ENCODE data around the gene PRLR.

The PRLR gene

DNA sequence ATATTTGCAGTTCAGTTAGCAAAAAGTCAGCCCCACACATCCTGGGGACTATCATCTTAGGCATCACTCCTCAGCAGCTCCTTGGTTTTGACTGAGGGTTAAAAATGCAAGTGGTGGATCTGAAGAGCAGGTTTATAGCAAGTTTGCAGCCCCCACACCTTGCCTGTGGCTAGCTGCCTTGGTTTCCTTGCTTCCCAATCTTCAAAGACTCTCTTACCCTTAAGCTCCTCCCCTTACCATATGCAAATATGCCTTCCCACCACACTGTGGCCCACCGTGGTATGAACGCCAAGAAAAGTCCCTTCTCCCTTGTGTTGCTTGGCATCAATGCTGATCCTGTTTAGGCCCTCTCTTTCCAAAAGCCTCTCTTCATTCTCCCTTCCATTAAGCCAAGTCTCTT is 137.6 kb downstream of the PRLR start:
- Histone ChIP-seq H3K9me3 (ENCODE audit: control insufficient read depth, insufficient read depth, low read length) (no peaks in the 10 kb centered on the region), H3K4me1 (ENCODE audit: insufficient read depth, low read length) (no peaks in the 10 kb centered on the region), H3K9ac (ENCODE audit: low read depth, low read length) (no peak overlapping the region), H3K36me3 (ENCODE audit: insufficient read depth, low read length) (no peaks in the 10 kb centered on the region)

DNA sequence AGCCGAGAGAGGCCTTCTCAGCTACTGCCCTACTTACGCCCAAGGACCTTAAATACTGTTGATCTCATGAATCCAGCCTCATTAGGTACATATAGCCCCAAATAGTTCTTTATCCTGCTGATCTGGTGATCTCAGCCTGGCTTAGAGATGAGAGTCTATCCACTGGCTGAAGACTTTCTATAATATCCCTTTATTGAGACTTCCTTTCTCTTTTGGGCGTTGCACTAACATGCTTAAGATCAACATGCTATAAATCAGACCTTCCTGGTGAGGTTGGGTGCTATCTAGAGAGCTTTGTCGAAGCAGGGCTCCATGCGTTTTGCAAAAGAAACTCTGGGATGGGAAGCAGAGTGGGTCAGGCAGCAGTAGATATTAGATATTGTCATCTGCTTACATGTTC is 138.6 kb downstream of the PRLR start:
- Histone ChIP-seq H3K9me3 (ENCODE audit: control insufficient read depth, insufficient read depth, low read length) (no peaks in the 10 kb centered on the region), H3K4me1 (ENCODE audit: insufficient read depth, low read length) (no peaks in the 10 kb centered on the region), H3K36me3 (ENCODE audit: insufficient read depth, low read length) (no peaks in the 10 kb centered on the region), H3K9ac (ENCODE audit: low read depth, low read length) (no peak overlapping the region)

DNA sequence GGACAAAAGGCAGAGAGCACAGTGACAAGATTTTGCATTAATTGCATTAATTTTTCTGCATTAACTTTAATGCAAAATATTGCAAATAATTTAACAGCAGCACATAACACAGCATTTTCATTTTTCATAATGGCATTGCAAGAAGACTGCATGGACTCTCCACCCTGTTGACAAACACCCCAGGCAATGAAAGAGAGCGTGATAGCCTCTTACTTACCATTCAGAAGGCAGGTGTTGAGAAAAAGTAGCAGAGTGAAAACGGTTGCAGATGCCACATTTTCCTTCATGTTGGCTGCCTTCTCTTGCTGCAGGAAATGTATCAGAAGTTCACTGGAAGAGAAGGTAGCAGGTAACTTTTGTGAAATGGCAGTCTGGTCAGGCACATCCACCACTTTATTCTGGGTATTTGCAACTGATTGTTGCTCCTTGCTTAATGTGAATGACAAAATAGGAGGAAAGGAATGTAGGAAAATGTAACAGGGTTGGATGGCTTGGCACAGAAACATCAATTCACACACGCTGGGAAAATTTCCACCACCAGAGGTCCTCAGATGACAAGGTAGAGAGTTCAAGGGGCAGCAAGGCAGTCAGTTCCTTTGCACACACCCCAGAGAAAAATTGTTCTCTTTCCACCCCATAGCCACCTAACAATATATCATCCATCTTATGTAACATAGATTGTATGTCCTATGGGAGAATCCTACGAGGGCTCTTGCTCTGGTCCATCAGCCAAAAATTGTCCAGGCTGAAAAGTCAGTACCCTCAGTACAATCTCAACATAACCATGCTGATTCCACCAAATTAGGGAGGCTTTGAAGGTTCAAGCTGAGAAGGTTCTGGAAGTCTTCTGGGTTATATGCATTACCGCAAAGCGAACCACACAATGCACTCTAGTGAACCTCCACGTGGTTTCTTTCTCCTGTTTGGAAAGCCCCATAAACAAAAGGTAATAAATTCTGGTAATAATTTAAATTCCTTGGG is 140.7 kb downstream of the PRLR start:
- Histone ChIP-seq H3K9me3 (ENCODE audit: control insufficient read depth, insufficient read depth, low read length) (no peaks in the 10 kb centered on the region), H3K36me3 (ENCODE audit: insufficient read depth, low read length) (no peaks in the 10 kb centered on the region)

DNA sequence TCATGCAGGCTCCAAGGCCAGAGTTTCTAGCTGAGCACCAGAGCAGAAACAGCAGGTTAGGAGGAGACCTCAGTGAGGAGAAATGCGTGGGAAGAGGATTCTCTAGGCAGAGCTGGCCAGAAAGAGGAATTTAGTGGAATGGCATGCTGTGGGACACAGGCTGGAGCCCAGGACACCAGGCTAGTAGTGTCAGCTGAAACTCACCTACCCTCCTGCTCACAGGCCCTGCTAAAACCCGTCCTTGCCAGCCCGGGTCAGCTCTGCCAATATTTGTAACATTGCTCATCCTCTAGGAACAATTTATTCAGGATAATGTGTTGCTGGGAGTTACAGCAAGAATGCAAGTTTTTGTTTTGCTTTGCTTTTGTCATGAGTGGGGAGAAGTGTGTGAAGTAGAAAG is 142.3 kb downstream of the PRLR start:
- no peaks in the 10 kb centered on the region for H3K4me1 ChIP-seq (ENCODE audit: insufficient read depth, low read length)
- no peak overlapping the region for H3K9ac ChIP-seq (ENCODE audit: low read depth, low read length)
- H3K36me3 ChIP-seq (ENCODE audit: insufficient read depth, low read length) = no peaks in the 10 kb centered on the region

More for the DNA sequence above, 140.7 kb downstream of the PRLR start:
- Histone ChIP-seq H3K9ac (ENCODE audit: low read depth, low read length) (no peak overlapping the region), H3K4me1 (ENCODE audit: insufficient read depth, low read length) (no peaks in the 10 kb centered on the region)

DNA sequence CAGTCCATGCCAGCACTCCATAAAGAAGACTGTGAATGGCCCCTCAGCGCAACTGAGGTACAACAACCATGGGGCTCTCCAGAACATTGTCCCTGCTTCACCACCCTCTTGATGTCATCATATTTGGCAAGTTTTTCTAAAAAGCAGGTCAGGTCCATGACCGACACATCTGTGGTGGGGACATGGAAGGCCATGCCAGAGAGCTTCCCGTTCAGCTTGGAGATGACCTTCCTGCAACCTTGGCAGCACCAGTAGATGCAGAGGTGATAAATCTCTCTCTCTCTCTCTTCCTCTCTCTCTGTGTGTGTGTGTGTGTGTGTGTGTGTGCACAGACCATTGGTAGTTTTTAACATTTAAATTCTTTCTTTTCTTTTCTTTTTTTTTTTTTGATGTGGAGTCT is 147.1 kb downstream of the PRLR start:
- Histone ChIP-seq H3K4me1 (ENCODE audit: insufficient read depth, low read length) (no peaks in the 10 kb centered on the region), H3K9me3 (ENCODE audit: control insufficient read depth, insufficient read depth, low read length) (no peaks in the 10 kb centered on the region), H3K9ac (ENCODE audit: low read depth, low read length) (no peak overlapping the region), H3K36me3 (ENCODE audit: insufficient read depth, low read length) (no peaks in the 10 kb centered on the region)

More for the DNA sequence above, 142.3 kb downstream of the PRLR start:
- H3K9me3 ChIP-seq (ENCODE audit: control insufficient read depth, insufficient read depth, low read length) = no peaks in the 10 kb centered on the region

DNA sequence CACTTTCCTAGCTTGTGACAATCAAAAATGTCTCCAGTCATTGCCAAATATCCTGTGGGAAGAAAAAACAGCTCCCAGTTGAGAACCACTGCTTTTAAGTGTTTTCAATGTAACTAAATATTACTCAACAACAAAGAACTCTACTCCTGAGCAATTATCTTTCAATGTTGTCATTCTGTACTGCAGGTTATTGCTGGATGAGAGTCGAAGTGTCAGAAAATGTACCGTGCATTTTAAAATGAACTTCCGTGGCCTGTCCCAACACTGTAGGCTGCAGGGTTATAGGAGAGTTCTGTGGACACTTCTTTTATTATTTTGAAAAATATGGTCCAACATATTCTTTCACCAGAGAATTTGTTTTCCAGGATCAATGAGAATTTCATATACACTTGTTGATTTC is 147.8 kb downstream of the PRLR start:
- no peak overlapping the region for H3K9ac ChIP-seq (ENCODE audit: low read depth, low read length)
- H3K4me1 ChIP-seq (ENCODE audit: insufficient read depth, low read length) = no peaks in the 10 kb centered on the region
- no peaks in the 10 kb centered on the region for H3K36me3 ChIP-seq (ENCODE audit: insufficient read depth, low read length)
- no peaks in the 10 kb centered on the region for H3K9me3 ChIP-seq (ENCODE audit: control insufficient read depth, insufficient read depth, low read length)

- Histone ChIP-seq H3K4me1 (ENCODE audit: insufficient read depth, low read length) (no peaks in the 10 kb centered on the region), H3K9ac (ENCODE audit: low read depth, low read length) (no peak overlapping the region), H3K9me3 (ENCODE audit: control insufficient read depth, insufficient read depth, low read length) (no peaks in the 10 kb centered on the region), H3K36me3 (ENCODE audit: insufficient read depth, low read length) (no peaks in the 10 kb centered on the region)
Observed at GRCh38 chr5:35081134-35081533, 149.2 kb downstream of the PRLR start.

GRCh38 chr5:35073160-35073559 is 157.1 kb downstream of the PRLR start:
- H3K9me3 ChIP-seq (ENCODE audit: control insufficient read depth, insufficient read depth, low read length) = peaks cover 5% of the 10 kb centered on the region; the same call in 1 of the 2 replicates
- no peaks in the 10 kb centered on the region for H3K4me1 ChIP-seq (ENCODE audit: insufficient read depth, low read length)
- no peak overlapping the region for H3K9ac ChIP-seq (ENCODE audit: low read depth, low read length)
- H3K36me3 ChIP-seq (ENCODE audit: insufficient read depth, low read length) = no peaks in the 10 kb centered on the region; the same call in 1 of the 2 replicates

- H3K36me3 ChIP-seq (ENCODE audit: insufficient read depth, low read length) = no peaks in the 10 kb centered on the region; the same call in 1 of the 2 replicates
- no peaks in the 10 kb centered on the region for H3K4me1 ChIP-seq (ENCODE audit: insufficient read depth, low read length)
- H3K9ac ChIP-seq (ENCODE audit: low read depth, low read length) = no peak overlapping the region
- H3K9me3 ChIP-seq (ENCODE audit: control insufficient read depth, insufficient read depth, low read length) = peaks cover 5% of the 10 kb centered on the region; the same call in 1 of the 2 replicates
Observed at GRCh38 chr5:35069188-35069587, 161.1 kb downstream of the PRLR start.

DNA sequence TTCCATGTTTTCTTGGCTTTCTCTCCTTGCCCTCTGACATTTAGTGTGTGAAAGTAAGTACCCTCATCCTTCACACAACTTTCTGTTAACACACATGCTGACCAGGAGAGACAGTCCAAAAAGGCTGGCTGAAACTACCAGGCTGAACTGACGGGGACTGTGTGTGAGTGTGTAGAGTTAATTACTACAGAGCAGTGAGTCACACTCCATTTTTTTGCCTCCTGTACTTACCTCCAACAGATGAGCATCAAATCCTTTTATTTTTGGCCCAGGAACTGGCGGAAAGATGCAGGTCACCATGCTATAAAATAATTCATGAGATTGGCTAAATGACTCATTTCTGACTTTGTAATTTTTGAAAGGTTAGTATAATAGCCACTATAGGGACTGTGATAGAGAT is 162.3 kb downstream of the PRLR start:
- no peaks in the 10 kb centered on the region for H3K4me1 ChIP-seq (ENCODE audit: insufficient read depth, low read length)
- no peak overlapping the region for H3K9ac ChIP-seq (ENCODE audit: low read depth, low read length)
- H3K36me3 ChIP-seq (ENCODE audit: insufficient read depth, low read length) = no peaks in the 10 kb centered on the region; the same call in 1 of the 2 replicates
- no peaks in the 10 kb centered on the region; the same call in 1 of the 2 replicates for H3K9me3 ChIP-seq (ENCODE audit: control insufficient read depth, insufficient read depth, low read length)

DNA sequence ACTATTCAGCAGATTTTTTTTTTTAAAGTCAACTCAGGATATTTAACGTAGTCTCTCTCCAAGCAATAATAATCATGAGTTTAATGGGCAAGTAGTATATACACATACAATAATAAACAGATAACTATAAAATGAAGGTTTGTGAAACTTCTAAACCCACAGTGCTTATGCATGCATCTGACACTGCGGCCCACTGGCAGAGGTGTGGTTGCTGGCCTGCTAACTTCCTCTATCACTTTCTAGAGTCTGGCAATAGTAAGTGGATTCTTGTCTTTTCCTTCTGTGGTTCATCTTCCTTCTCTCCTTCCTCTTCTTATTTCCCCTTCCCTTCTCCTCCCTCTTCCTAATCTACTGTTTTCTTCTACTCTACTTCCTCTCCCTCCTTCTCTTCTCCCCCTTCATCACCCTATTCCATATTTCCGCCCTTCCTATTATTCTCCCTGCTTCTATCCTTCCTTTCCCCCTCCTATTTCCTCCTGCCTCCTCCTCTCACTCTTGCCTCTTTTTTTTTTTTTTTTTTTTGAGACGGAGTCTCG is 164.0 kb downstream of the PRLR start:
- Histone ChIP-seq H3K4me1 (ENCODE audit: insufficient read depth, low read length) (no peaks in the 10 kb centered on the region), H3K9ac (ENCODE audit: low read depth, low read length) (no peak overlapping the region), H3K36me3 (ENCODE audit: insufficient read depth, low read length) (no peaks in the 10 kb centered on the region; the same call in 1 of the 2 replicates), H3K9me3 (ENCODE audit: control insufficient read depth, insufficient read depth, low read length) (no peaks in the 10 kb centered on the region; the same call in 1 of the 2 replicates)

- Histone ChIP-seq H3K4me1 (ENCODE audit: insufficient read depth, low read length) (no peaks in the 10 kb centered on the region), H3K9me3 (ENCODE audit: control insufficient read depth, insufficient read depth, low read length) (no peaks in the 10 kb centered on the region), H3K9ac (ENCODE audit: low read depth, low read length) (no peak overlapping the region)
Observed at GRCh38 chr5:35063414-35063813, 166.9 kb downstream of the PRLR start.

DNA sequence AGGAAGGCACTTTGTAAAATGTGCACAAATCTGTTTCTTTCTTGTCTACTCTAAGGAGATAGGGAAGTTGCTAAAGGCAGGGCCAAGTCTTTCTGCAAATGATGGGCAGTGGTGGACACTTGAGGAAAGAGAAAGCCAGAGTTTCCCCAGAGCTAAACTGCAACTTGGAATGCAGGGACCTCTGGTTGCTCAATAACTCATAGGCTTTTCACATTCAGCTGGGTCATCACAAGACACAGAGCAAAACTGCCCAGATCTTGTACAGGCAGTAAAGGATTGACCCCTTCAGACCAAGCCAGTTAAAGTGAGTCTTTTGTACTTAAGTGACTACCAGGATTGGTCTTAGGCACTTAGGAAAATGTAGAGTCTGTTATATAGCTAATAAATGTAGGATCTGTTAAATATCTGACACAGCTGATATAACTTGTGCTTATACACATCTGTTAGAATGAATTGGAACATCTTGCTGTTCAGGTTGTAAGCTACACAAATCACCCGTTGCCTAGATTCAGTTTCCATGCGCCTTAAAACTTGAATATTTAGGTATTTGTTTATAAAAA is 169.0 kb downstream of the PRLR start:
- no peaks in the 10 kb centered on the region; the same call in 1 of the 2 replicates for H3K4me1 ChIP-seq (ENCODE audit: insufficient read depth, low read length)
- no peak overlapping the region for H3K9ac ChIP-seq (ENCODE audit: low read depth, low read length)
- H3K9me3 ChIP-seq (ENCODE audit: control insufficient read depth, insufficient read depth, low read length) = no peaks in the 10 kb centered on the region
- no peaks in the 10 kb centered on the region for H3K36me3 ChIP-seq (ENCODE audit: insufficient read depth, low read length)

More at GRCh38 chr5:35063414-35063813, 166.9 kb downstream of the PRLR start:
- no peaks in the 10 kb centered on the region for H3K36me3 ChIP-seq (ENCODE audit: insufficient read depth, low read length)

GRCh38 chr5:35060236-35060635 is 170.1 kb downstream of the PRLR start:
- no peaks in the 10 kb centered on the region for H3K9me3 ChIP-seq (ENCODE audit: control insufficient read depth, insufficient read depth, low read length)
- H3K9ac ChIP-seq (ENCODE audit: low read depth, low read length) = no peak overlapping the region
- H3K36me3 ChIP-seq (ENCODE audit: insufficient read depth, low read length) = no peaks in the 10 kb centered on the region
- peaks cover 7% of the 10 kb centered on the region; the same call in 1 of the 2 replicates for H3K4me1 ChIP-seq (ENCODE audit: insufficient read depth, low read length)
